Measurements from ENCODE around the gene SIPA1L3. TPM values are rescaled to one million over a fixed set of nuclear protein-coding genes. Genes with fewer than 3 reads are reported as not detected.
A peak's percentile ranks its signal among the peaks of the same experiment; 100 is the strongest.

The SIPA1L3 gene
- total RNA-seq, 4 donors from 2014 or later, result 4.1 to 18.7 (median 6.1) TPM

DNA sequence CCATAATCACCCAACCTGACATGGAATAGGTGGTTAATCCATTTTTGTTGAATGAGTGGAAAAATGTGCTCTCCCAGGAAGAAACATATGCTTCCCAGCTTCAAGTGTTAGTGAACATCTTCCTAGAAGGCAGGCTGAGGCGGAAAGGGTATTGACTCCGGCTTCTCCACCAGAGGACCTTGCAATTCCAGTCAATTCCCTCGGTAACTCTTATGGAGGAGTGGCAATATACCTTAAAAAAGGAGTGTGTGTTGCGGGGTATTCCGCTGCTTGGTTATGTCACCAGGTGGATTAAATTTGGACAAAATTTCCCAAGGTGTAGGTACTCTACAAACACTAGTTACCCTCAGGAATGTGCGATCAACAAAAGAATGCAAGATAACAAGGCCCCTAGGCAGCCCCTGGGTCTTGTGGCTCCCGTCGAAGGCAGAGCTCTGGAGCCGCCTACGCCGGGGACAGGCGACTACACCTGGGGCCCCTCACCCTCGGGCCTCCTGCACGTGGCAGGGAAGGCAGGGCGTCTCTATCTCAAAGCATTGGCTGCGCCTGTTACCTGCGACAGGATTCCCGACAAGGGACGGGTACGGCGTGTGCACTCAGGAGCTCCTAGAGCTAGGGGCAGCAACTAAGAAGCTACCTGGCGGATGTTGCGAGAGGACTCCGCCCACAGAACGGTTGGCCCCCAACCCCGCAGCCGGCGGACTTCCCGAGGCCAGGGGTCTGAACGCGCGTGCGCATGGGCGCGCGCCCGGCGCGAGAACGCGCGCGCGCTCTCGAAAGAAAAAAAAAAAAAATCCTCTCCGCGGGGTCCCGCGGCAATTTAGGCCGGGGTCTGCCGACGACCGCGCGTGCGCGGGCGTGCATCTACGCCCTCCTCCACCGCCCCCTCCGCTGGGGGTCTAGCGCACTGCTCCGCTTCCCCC is 801 bp upstream of the SIPA1L3 start, which contains the start of gene WDR87:
TSS of gene WDR87 (minus strand) at position 649 of the 923 bp plus-strand sequence. CDS start 8,355 bp downstream, outside the sequence.
- Histone ChIP-seq H3K4me1 (peaks cover 9 to 16% of the 10 kb centered on the region in 2 donors), H3K9me3 (no peaks in the 10 kb centered on the region), H3K27me3 (no peaks in the 10 kb centered on the region), H3K4me3 (peak within 1 kb of the TSS; percentile 84 to 98 (median 90)), H3K27ac (peak within 1 kb of the TSS; percentile 62 to 85 (median 83)), H3K36me3 (no peaks in the 10 kb centered on the region)
- no peak for DNase-seq
- TF ChIP-seq, protein P1, sequence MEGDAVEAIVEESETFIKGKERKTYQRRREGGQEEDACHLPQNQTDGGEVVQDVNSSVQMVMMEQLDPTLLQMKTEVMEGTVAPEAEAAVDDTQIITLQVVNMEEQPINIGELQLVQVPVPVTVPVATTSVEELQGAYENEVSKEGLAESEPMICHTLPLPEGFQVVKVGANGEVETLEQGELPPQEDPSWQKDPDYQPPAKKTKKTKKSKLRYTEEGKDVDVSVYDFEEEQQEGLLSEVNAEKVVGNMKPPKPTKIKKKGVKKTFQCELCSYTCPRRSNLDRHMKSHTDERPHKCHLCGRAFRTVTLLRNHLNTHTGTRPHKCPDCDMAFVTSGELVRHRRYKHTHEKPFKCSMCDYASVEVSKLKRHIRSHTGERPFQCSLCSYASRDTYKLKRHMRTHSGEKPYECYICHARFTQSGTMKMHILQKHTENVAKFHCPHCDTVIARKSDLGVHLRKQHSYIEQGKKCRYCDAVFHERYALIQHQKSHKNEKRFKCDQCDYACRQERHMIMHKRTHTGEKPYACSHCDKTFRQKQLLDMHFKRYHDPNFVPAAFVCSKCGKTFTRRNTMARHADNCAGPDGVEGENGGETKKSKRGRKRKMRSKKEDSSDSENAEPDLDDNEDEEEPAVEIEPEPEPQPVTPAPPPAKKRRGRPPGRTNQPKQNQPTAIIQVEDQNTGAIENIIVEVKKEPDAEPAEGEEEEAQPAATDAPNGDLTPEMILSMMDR (IDR thresholded peaks at IDR 0.05 in 4 of 5, conservative IDR thresholded peaks at IDR 0.05 in 1 of 5), result no peak
- TF ChIP-seq POLR2A (IDR thresholded peaks at IDR 0.05), result no peak
- no peak for ATAC-seq
- intact Hi-C loops (cut with DNase I; ENCODE audit: low total_unique reads), result loop anchor here (2.0 to 10.0 kb wide), 6 partner anchors 186 to 571 kb away; partner anchors contain the start of genes CATSPERG, KCNK6, YIF1B and ZNF527
- in situ Hi-C loops (cut with MboI; ENCODE audit: low sequenced_read_pairs in 4 of 4), result loop anchor here (10.0 to 25.0 kb wide), 2 partner anchors 189 to 431 kb away; partner anchors contain the start of gene CATSPERG (in 4 of the 4)

DNA sequence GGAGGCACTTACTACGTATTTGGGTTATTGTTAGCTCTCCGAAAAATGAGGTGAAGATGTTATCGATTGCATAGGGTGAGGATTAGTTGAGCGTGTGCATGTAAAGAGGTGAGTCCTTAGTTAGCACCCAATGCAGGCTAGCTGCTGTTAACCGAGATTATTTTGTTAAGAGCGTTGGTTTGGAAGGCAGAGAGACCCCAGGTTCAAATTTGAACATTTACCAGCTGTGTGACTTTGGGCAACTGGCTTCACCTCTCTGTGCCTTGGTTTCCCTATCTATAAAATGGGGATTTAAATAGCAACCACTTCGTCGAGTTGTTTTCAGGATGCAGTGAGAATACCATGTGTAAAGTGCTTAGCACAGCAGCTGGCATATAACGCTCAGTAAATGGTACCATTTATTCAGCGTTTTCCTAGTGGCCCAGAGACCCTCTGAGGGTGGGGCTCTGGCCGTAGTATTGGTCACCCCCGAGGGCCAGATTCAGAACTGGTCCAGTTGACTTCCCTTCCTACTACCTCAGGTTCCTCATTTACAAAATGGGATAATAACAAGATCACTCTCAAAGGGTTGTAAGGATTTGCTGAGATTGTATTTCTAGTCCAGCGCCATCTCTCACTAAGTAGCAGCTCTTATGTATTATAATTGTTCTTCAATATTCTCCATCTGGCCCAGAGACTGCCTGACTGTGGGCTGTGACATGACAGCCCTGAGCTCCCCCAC is 887 bp downstream of the SIPA1L3 start:
- in situ Hi-C loops (cut with MboI; ENCODE audit: low sequenced_read_pairs in 4 of 4), result loop anchor here (10.0 to 25.0 kb wide), 2 partner anchors 187 to 429 kb away; partner anchors contain the start of gene CATSPERG (in 4 of the 4)

DNA sequence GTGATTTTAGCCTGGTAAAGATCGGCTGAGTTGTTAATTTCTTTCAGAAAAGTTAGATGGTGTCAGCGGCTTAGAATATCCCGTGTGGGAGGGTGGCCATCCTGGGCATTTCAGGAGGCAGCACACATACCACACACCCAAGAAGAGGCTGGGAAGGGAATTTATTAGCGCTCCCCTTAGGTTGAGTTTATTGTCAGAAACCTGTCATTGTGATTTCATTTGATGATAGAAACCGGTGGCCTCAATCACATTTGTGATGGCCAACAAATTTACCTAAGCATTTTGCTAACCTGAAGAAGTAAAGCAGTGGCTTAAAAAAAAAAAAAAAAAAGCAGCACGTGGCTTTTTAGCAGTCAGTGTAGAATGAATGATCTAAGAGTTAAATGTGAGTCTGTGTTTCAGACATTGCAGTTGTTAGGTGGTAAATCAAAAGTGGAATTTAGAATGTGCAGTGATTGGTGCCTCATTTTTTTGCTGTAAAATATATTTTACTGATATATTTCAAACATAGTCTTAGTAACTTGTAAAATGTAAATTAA is 2.7 kb downstream of the SIPA1L3 start:
- intact Hi-C loops (cut with DNase I; ENCODE audit: low total_unique reads), result loop anchor here (5.0 to 10.0 kb wide), 5 partner anchors 183 to 575 kb away; partner anchors contain the start of genes KCNK6, YIF1B and ZNF527
- Histone ChIP-seq H3K27me3 (no peaks in the 10 kb centered on the region), H3K27ac (no peak overlapping the region), H3K36me3 (no peaks in the 10 kb centered on the region), H3K4me1 (peaks cover 9 to 16% of the 10 kb centered on the region in 2 donors), H3K9me3 (no peaks in the 10 kb centered on the region), H3K4me3 (no peak overlapping the region)
- DNase-seq (no peak), ATAC-seq (no peak)
- in situ Hi-C loops (cut with MboI; ENCODE audit: low sequenced_read_pairs in 4 of 4), result loop anchor here (10.0 to 25.0 kb wide), 2 partner anchors 185 to 428 kb away; partner anchors contain the start of gene CATSPERG (in 4 of the 4)
- TF ChIP-seq, protein P1 (IDR thresholded peaks at IDR 0.05 in 4 of 5, conservative IDR thresholded peaks at IDR 0.05 in 1 of 5), result no peak
- TF ChIP-seq POLR2A (IDR thresholded peaks at IDR 0.05), result no peak

More for the DNA sequence above, 887 bp downstream of the SIPA1L3 start:
- no peak for TF ChIP-seq POLR2A (IDR thresholded peaks at IDR 0.05)
- TF ChIP-seq, protein P1 (IDR thresholded peaks at IDR 0.05 in 4 of 5, conservative IDR thresholded peaks at IDR 0.05 in 1 of 5), result no peak
- no peaks in the 10 kb centered on the region for H3K9me3 ChIP-seq
- H3K4me3 ChIP-seq, result peak overlapping the region; percentile 84 to 98 (median 90)
- no peak for DNase-seq
- H3K27me3 ChIP-seq, result no peaks in the 10 kb centered on the region
- no peaks in the 10 kb centered on the region for H3K36me3 ChIP-seq
- intact Hi-C loops (cut with DNase I; ENCODE audit: low total_unique reads), result loop anchor here (1.0 to 10.0 kb wide), 8 partner anchors 26 to 573 kb away; partner anchors contain the start of genes CATSPERG, KCNK6, YIF1B and ZNF527
- H3K4me1 ChIP-seq, result peaks cover 9 to 16% of the 10 kb centered on the region in 2 donors
- no peak for ATAC-seq
- peak overlapping the region in 3 of 4 donors; percentile 62 to 85 (median 81) for H3K27ac ChIP-seq

DNA sequence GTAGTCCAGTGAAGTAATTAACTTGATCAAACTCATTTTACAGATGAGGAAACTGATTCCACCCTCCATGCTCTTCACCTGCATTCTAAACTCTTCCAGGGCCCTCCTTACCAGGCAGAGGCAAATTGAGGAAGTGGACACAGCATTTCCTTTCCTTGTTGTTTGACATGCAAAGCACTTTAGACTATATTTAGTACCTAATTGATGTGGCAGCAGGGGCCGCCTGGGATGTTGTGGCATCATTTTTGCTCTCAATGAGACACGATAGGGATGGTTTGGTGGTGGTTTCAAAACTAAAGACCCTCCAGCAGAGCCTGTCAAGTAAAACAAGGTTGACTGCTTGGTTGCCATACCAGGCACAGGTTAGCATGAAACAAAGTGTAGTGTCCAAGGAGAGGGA is 7.9 kb downstream of the SIPA1L3 start:
- in situ Hi-C loops (cut with MboI; ENCODE audit: low sequenced_read_pairs in 4 of 4) (loop anchor here (25.0 kb wide), 1 partner anchor 422 kb away; the partner anchor contains the start of gene CATSPERG (in 4 of the 4)), intact Hi-C loops (cut with DNase I; ENCODE audit: low total_unique reads) (no loop called here)

More for the DNA sequence above, 7.9 kb downstream of the SIPA1L3 start:
- Histone ChIP-seq H3K4me1 (no peaks in the 10 kb centered on the region), H3K27ac (no peak overlapping the region), H3K4me3 (no peak overlapping the region), H3K27me3 (no peaks in the 10 kb centered on the region), H3K9me3 (no peaks in the 10 kb centered on the region), H3K36me3 (no peaks in the 10 kb centered on the region)
- ATAC-seq (no peak), DNase-seq (no peak)
- no peak for TF ChIP-seq POLR2A (IDR thresholded peaks at IDR 0.05)
- TF ChIP-seq, protein P1 (IDR thresholded peaks at IDR 0.05 in 4 of 5, conservative IDR thresholded peaks at IDR 0.05 in 1 of 5), result no peak
